OCI-LY7 (cell line): ENCODE measurements around the gene ETV1. TPM values are rescaled to one million over a fixed set of nuclear protein-coding genes. Genes with fewer than 3 reads are reported as not detected.

Experiments used
- BruUV-seq: library from RNA; stranded (reverse); fragments of 400-500 nt; replicated peaks from 2 replicates; lab custom pipeline; 2021; lab: Mats Ljungman, UMichigan
- CTCF ChIA-PET: fragments of 300-600 bp; sonication (Branson Sonifier 250); formaldehyde crosslinking; loops from one replicate; lab custom pipeline; 2022; ENCODE audit warnings: antibody characterized with exemption; ENCODE audit not compliant: unreplicated experiment; lab: Charles Lee
- POLR2A ChIA-PET: fragments of 300-600 bp; sonication (Branson Sonifier 250); formaldehyde crosslinking; loops from one replicate; lab custom pipeline; 2022; ENCODE audit warnings: antibody characterized with exemption; lab: Charles Lee
- DNase-seq: peaks from one replicate; pipeline ENCODE4 v3.0.0-alpha.2; 2015; ENCODE audit warnings: low spot score
- H2AFZ ChIP-seq: fragments of 200-600 bp; sonication (generic), shearing (Covaris generic); 2 replicates; pipeline ENCODE4 v1.6.1; 2014; ENCODE audit warnings: mild to moderate bottlenecking, antibody characterized with exemption, low read length, moderate library complexity
- H3K27ac ChIP-seq: fragments of 200-600 bp; sonication (generic); 2 replicates; pipeline ENCODE4 v1.5.1; 2014; ENCODE audit warnings: mixed run types, low read depth, mild to moderate bottlenecking, moderate library complexity, low read length, inconsistent platforms; ENCODE audit not compliant: poor library complexity, severe bottlenecking
- H3K36me3 ChIP-seq: fragments of 200-600 bp; sonication (generic); 2 replicates; pipeline ENCODE4 v1.6.1; 2014; ENCODE audit warnings: mild to moderate bottlenecking, antibody characterized with exemption, low read length, moderate library complexity, mixed read lengths; ENCODE audit not compliant: insufficient read depth
- H3K4me1 ChIP-seq: fragments of 200-600 bp; sonication (generic); 2 replicates; pipeline ENCODE4 v1.5.1; 2014; ENCODE audit warnings: mild to moderate bottlenecking, low read length; ENCODE audit not compliant: insufficient read depth, poor library complexity, severe bottlenecking
- H3K4me2 ChIP-seq: fragments of 200-600 bp; sonication (generic); 2 replicates; pipeline ENCODE4 v1.6.1; 2014; ENCODE audit warnings: mild to moderate bottlenecking, low read length
- H3K4me3 ChIP-seq: fragments of 200-600 bp; sonication (generic); 2 replicates; pipeline ENCODE4 v1.5.1; 2014; ENCODE audit warnings: mild to moderate bottlenecking, low read depth, low read length; ENCODE audit not compliant: poor library complexity, severe bottlenecking
- H3K79me2 ChIP-seq: fragments of 200-600 bp; sonication (generic); 2 replicates; pipeline ENCODE4 v1.6.1; 2016; ENCODE audit warnings: low read depth, mild to moderate bottlenecking, low read length, moderate library complexity, mixed read lengths; ENCODE audit not compliant: insufficient read depth
- H3K9me2 ChIP-seq: fragments of 200-600 bp; sonication (generic); 2 replicates; pipeline ENCODE4 v1.6.1; 2016; ENCODE audit warnings: mild to moderate bottlenecking, low read length, mixed read lengths; ENCODE audit not compliant: insufficient read depth
- H3K9me3 ChIP-seq: fragments of 200-600 bp; sonication (generic); 2 replicates; pipeline ENCODE4 v1.6.1; 2014; ENCODE audit warnings: mild to moderate bottlenecking, mixed run types, low read length, mixed read lengths
- H4K20me1 ChIP-seq: fragments of 200-600 bp; sonication (generic); 2 replicates; pipeline ENCODE4 v1.6.1; 2014; ENCODE audit warnings: mild to moderate bottlenecking, antibody characterized with exemption, low read length, moderate library complexity, mixed read lengths; ENCODE audit not compliant: insufficient read depth
- CTCF ChIP-seq: fragments of 200-600 bp; sonication (generic); conservative IDR thresholded peaks from 2 replicates; pipeline ENCODE4 v1.5.1; 2014; ENCODE audit warnings: mild to moderate bottlenecking, antibody characterized with exemption, low read length, moderate library complexity, mixed read lengths
- EZH2phosphoT487 ChIP-seq: fragments of 200-600 bp; sonication (generic); IDR thresholded peaks from 2 replicates; pipeline ENCODE4 v1.6.1; 2018; ENCODE audit warnings: low read depth, borderline replicate concordance, mild to moderate bottlenecking, mixed run types, antibody characterized with exemption, low read length, moderate library complexity, mixed read lengths
- intact Hi-C: fragments of 100-400 bp; cut with micrococcal nuclease; formaldehyde crosslinking; loops from one replicate; pipeline ENCODE4 v1.10.0; 2022; ENCODE audit not compliant: unreplicated experiment
- total RNA-seq, 2 experiments: library from RNA; depleted of rRNA in 1 of 2; stranded (reverse); fragments of >200 nt in 1 of 2; shearing (Covaris generic) in 1 of 2; gene quantifications; 2 replicates each; pipeline ENCODE4 v1.2.3, GENCODE V29; 2014 to 2022

ETV1 gene
- total RNA-seq, 2 experiments from 2014 or later = not detected

DNA sequence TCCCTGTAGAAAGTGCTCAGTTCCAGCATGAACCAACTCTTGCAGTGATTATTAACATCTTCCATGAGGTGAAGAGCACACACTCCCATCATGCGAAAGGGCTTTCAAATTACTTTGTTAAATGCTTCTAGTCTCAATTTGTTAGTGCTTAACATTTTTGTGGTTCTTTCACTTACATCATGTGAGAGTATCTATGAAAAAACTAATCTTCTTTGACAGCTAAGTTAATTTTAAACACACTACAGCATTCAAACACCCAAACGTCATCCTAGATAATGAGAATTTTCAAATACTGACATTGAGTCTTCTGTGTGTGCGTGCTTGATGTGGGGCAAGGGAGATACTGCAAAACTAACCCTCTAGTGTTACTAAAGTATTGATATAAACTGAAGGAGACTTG lies 84.8 kb downstream of the ETV1 start:
- intact Hi-C loops = no loop called here
- ChIA-PET CTCF (no interaction called here), POLR2A (no interaction called here)
- H3K4me3 ChIP-seq = no peak overlapping the region
- BruUV-seq = no TSS peak
- no peaks in the 10 kb centered on the region for H3K9me2 ChIP-seq
- H3K27ac ChIP-seq = no peak overlapping the region
- no peaks in the 10 kb centered on the region for H3K36me3 ChIP-seq
- H3K79me2 ChIP-seq = no peaks in the 10 kb centered on the region
- TF ChIP-seq CTCF (no peak), EZH2phosphoT487 (no peak)
- DNase-seq = no peak
- H3K4me2 ChIP-seq = no peak overlapping the region
- H4K20me1 ChIP-seq = no peaks in the 10 kb centered on the region
- no peaks in the 10 kb centered on the region for H3K9me3 ChIP-seq
- H3K4me1 ChIP-seq = no peaks in the 10 kb centered on the region
- no peak overlapping the region for H2AFZ ChIP-seq

DNA sequence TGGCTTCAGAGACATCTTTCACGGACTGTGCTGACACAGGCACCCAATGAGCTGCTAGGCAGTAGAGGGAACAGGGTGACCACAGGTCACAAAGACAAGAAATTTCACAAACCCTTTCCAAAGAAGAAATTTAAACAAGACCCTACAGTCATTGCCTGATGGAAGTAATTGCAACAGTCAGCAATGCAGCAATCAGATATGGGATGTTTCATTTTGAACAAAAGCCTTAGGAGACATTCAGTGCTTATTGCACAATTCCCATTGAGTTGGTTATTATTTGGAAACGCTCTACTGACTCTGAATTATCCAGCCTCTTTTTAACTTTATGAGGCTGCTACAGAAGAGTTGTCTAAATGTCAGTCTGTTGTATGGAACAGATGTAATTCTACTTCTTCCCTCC lies 85.5 kb downstream of the ETV1 start:
- intact Hi-C loops = no loop called here

GRCh38 chr7:13901577-13901976 lies 87.9 kb downstream of the ETV1 start:
- H3K9me3 ChIP-seq = no peaks in the 10 kb centered on the region
- TF ChIP-seq EZH2phosphoT487 = no peak
- TF ChIP-seq CTCF = no peak
- intact Hi-C loops = no loop called here
- no peak overlapping the region for H3K4me2 ChIP-seq
- ChIA-PET CTCF (no interaction called here), POLR2A (no interaction called here)
- H3K4me3 ChIP-seq = no peak overlapping the region
- no peak for DNase-seq
- no TSS peak for BruUV-seq
- no peak overlapping the region for H3K27ac ChIP-seq
- no peaks in the 10 kb centered on the region for H3K36me3 ChIP-seq
- H3K79me2 ChIP-seq = no peaks in the 10 kb centered on the region
- H2AFZ ChIP-seq = no peak overlapping the region
- H4K20me1 ChIP-seq = no peaks in the 10 kb centered on the region
- H3K4me1 ChIP-seq = no peaks in the 10 kb centered on the region
- H3K9me2 ChIP-seq = no peaks in the 10 kb centered on the region

More for the DNA sequence above, 85.5 kb downstream of the ETV1 start:
- TF ChIP-seq EZH2phosphoT487 (no peak), CTCF (no peak)
- Histone ChIP-seq H3K9me3 (no peaks in the 10 kb centered on the region), H3K4me1 (no peaks in the 10 kb centered on the region), H4K20me1 (no peaks in the 10 kb centered on the region), H2AFZ (no peak overlapping the region), H3K79me2 (no peaks in the 10 kb centered on the region), H3K36me3 (no peaks in the 10 kb centered on the region), H3K27ac (no peak overlapping the region), H3K9me2 (no peaks in the 10 kb centered on the region), H3K4me2 (no peak overlapping the region), H3K4me3 (no peak overlapping the region)
- ChIA-PET POLR2A (no interaction called here), CTCF (no interaction called here)
- DNase-seq = no peak
- no TSS peak for BruUV-seq
